NCI-H2107 (cell line): ENCODE measurements around the gene SLC26A8.
"Not testable (repeated sequence)": the region's sequence is repeated elsewhere in the genome, so short reads cannot be mapped to it uniquely, and the experiment has no call there.

Source experiments
- DNase-seq: peaks from one replicate; lab custom pipeline; 2025; lab: John Stamatoyannopoulos, UW

The SLC26A8 gene

GRCh38 chr6:36050305-36050704 is 25.9 kb upstream of the SLC26A8 start:
- no peak for DNase-seq

DNA sequence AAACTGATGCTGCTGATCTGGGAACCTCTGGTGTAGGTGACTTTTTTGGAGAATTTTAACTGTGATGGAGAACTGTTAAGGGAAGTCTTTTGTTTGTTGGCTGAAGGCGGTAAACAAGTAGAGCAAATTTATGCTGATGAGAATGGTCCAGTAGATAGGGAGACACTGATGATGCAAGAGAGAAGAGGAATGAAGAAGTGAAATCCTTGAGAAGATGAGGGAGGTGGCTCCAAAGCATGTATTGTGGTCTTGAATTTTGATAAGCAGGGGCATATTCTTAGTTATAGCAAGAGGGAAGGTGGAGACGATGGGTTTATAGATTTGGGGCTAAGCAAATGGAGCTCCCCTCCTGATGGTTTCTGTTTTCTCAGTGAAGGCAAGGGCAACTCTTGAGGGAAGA is 25.1 kb upstream of the SLC26A8 start:
- no peak for DNase-seq

DNA sequence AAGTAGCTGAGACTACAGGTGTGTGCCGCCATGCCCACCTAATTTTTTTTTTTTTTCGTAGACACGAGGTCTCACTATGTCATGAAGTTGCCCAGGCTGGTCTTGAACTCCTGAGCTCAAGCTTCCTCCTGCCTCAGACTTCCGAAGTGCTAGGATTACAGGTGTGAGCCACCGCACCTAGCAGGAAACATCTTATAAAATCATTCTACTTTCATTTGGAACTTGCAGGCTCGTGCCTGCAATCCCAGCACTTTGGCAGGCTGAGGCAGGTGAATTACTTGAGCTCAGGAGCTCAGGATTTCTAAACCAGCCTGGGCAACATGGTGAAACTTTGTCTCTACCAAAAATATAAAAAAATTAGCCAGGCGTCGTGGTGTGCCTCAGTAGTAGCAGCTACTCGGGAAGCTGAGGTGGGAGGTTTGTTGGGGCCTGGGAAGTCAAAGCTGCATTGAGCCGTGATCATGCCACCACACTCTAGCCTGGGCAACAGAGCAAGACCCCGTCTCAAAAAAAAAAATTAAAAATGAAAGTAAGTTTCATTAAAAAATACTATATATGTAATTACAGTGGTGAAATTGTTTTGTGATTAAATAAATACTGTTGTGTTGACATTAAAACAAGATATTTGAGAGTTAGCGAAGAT is 18.3 kb upstream of the SLC26A8 start:
- DNase-seq: no peak

DNA sequence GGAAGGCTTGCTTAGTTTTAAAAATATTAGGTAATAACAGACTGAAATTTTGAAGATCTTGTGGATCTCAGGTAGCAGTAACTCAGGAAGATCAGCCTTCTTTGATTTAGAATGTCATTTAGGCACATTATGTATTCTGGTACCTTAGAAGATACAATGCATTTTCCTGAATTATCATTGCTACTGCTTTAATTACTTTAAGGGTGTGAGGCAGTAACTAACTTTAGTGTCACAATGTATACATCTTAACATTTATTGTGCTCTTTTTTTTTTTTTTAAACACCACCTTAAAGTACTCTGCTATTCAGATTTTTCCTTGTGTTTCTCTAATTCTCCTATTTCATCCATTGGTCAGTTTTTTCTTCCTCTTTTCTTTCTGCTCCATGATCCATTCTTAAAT is 16.5 kb upstream of the SLC26A8 start:
- no peak for DNase-seq

- DNase-seq: no peak
Observed at GRCh38 chr6:36039112-36039511, 14.7 kb upstream of the SLC26A8 start.

DNA sequence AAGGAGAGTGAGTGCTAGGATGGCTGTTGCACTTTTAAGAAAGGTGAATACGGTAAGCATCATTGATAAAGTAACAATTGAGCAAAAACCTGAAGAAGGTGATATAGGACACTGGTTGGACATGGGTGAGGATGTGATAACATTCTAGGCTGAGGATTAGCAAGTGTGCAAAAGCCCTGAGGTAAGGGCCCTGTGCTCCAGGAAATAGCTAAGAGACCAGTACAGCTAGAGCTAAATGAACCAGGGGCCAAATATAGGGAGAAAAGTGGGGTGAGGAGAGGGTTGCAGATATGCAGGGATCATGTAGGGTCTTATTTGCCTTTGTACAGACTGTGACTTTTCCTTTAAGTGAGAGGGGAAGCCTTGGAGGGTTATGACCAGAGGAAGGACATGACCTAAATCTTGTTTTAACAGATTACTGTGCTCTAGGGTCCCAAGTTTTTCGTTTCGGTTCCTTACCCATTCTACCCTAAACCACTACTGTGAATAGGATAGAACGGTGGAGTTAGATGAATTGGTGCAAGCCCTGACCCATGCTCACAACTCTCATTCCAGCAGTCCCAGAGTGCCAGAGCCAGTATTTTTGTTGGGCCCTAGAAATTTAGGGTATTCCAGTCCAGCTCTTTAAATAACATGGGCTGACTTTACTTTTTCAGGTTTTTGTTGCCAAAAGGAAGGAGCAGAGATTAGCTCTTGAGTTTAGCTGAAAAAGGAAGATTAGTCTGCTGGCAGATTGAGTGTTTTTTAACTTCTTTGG is 13.9 kb upstream of the SLC26A8 start:
- DNase-seq: no peak

DNA sequence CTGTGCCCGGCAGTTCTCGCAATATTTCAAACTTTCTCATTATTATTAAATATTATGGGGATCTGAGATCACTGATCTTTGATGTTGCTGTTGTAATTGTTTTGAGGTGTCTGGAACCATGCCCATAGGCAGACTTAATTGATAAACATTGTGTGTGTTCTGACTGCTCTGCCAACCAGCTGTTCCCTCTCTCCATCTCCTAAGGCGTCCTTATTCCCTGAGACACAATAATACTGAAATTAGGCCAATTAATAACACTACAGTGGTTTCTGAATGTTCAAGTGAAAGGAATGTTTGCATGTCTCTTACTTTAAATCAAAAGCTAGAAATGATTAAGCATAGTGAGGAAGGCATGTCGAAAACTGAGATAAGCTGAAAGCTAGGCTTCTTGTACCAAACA is 10.8 kb upstream of the SLC26A8 start:
- no peak for DNase-seq

DNA sequence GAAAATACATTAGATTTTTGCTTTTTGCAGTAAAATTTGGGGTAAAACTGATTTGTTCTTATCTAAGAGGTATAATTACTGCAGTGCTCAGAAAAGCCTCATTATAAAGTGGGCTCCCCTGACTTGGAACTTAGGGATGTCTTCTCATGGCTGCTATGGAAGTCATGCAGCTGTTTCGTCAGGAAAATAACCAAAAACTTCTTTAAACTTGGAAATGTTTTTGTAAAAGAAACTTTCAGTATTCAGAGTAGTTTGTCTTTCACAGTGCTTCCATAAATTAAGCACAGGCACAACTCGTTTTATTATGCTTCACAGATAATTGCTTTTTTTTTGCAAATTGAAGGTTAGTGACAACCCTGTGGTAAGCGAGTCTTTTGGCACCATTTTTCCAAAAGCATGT is 10.0 kb upstream of the SLC26A8 start:
- DNase-seq: no peak

DNA sequence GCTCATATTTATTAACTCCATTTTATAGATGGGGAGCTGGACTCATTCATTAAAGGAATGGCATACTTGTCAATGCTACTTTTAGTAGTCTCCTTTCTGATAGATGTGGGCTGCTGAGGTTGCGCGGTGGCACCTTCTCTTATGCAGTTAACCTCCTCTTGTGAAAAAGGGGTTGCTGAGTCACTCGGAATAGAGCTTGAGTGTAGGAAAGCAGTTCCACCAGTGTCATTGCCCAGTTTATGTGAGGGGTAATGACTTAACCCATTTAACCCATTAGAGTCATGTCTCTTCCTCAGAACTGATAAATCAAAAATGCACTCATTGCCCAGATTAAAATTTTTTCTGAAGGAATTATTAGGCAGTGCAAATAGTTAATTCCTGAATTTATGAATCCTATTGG is 9.5 kb upstream of the SLC26A8 start:
- no peak for DNase-seq

DNA sequence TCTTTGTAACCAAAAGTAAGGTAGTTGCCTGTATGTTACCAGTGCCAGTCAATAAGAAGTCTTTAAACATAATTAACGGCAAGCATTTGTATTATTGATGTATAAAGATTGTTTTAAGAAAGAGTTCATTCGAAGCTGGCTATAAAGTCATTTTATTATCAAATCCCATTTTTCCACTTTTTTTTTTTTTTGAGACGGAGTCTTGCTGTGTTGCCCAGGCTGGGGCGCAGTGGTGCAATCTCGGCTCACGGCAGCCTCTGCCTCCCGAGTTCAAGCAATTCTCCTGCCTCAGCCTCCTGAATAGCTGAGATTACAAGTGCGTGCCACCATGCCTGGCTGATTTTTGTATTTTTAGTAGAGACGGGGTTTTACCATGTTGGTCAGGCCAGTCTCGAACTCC is 8.7 kb upstream of the SLC26A8 start:
- not testable (repeated sequence) for DNase-seq

DNA sequence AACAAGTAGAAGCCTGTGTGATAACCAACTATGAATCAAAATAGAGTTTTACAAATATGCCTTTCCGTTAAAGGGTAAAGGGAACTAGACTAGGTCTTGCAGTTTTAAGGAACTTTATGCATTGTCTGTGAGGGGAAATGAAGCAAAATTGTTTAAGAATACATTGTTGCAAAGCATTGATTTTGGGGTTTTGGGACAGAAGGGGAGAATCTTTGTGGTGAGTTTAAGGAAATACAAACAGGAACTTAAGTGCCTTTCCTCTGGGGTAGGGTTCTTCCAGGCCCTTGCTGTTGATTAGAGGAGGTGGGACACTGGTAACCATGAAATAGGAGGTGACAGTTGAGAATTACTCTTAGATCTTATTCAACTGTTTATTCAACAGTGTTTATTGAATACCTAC is 7.8 kb upstream of the SLC26A8 start:
- no peak for DNase-seq

DNA sequence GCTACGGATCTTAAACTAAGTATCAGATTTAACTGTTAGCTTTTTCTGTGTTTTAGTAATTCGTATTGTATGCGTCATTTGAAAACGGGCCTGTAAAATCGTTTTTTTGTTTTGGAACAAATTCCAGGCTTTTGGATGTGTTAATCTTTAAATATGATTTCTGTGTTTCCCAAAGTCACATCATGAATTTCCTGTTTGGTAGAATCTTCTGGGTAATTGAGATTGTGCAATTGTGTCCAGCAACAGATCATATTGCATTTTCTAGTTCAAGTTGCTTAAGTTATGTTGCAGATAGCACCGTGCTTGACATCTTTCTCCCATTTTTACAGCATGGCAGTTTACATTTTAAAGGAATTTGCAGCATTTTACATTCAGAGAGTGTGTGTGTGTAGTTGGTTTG is 5.0 kb upstream of the SLC26A8 start:
- no peak for DNase-seq

GRCh38 chr6:36028877-36029324 is 4.5 kb upstream of the SLC26A8 start:
- no peak for DNase-seq

DNA sequence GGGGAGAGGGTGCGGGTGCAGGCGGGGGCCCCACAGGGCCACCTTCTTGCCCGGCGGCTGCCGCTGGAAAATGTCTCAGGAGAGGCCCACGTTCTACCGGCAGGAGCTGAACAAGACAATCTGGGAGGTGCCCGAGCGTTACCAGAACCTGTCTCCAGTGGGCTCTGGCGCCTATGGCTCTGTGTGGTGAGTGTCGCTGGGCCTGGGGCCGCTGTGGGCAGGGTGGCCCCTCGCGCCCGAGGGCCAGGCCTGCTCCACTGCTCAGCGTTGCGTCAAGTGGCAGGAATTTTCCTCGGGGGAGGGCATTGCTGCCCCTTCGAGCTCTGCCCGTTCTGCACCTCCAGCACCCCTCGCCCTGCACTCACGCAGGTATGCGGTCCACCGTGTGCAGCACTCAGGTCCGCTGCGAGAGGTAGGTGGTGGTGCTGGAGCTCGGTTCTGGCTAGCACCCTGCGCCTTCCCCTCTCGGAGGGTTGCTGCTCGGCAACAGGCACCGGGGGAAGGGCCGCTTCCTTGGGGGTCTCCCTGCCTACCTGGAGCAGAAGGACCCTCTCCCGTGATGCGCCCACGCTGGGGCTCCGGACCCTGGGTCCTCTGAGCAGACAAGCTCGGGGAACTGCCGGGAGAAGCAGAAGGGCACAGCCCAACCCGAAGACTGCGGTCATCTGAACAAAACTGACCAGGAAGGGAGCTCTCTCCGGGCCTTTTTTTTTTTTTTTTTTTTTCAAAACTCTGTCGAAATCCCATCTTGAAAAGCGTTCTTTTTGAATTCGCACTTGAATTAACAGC is 3.8 kb upstream of the SLC26A8 start:
- no peak for DNase-seq

DNA sequence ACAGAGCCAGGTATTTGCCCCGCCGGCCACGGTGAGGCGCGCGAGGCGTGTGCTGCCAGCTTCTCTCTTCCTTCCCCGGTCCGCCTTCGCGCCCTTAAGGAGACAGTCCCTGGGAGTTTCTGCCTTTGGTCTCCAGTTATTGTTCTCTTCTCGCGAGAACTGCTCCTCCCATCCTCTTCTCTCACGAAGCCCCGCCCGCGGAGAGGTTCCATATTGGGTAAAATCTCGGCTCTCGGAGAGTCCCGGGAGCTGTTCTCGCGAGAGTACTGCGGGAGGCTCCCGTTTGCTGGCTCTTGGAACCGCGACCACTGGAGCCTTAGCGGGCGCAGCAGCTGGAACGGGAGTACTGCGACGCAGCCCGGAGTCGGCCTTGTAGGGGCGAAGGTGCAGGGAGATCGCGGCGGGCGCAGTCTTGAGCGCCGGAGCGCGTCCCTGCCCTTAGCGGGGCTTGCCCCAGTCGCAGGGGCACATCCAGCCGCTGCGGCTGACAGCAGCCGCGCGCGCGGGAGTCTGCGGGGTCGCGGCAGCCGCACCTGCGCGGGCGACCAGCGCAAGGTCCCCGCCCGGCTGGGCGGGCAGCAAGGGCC is 3.2 kb upstream of the SLC26A8 start, which contains the start of gene MAPK14:
Gene MAPK14, plus strand, starts transcription at position 308 of the 587 bp plus-strand sequence. CDS start 350 bp downstream, outside the sequence.
- peak; percentile 96 for DNase-seq

- no peak for DNase-seq
Observed at GRCh38 chr6:36025932-36026327, 1.5 kb upstream of the SLC26A8 start.

DNA sequence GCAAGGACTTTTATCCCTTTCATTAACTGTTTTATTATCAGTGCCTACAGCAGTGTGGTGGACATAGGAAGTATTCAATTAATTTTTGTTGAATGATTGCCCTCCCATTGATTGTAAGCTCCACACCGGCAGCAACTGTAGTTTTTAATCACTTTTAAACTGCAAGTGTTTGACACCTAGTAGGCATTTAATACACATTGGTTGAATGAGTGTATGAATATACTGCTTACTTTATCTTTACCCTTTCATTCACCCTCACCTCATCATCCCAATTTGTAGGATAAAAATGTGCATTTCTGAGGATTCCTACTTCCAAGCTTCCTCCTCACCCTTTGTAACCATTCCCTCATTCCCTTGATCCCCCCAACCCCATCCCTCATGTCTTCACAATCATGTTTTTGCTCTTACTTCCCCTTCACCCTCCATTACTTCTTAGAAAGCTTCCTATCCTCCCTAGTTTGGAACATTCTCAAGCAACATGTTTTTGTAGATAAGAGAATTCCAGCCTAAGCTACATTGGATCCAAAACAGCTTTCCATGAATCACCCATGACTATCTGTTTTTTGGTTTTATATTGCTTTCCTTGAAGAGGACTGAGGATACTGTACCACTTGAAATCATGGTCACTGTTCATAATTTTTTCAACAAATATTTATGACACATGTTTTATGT is 955 bp upstream of the SLC26A8 start:
- no peak for DNase-seq

GRCh38 chr6:36020154-36020553 is 4.3 kb downstream of the SLC26A8 start:
- no peak for DNase-seq

GRCh38 chr6:36019167-36019566 is 5.3 kb downstream of the SLC26A8 start:
- no peak for DNase-seq

- DNase-seq: no peak
Observed at GRCh38 chr6:36018339-36018738, 6.1 kb downstream of the SLC26A8 start.

DNA sequence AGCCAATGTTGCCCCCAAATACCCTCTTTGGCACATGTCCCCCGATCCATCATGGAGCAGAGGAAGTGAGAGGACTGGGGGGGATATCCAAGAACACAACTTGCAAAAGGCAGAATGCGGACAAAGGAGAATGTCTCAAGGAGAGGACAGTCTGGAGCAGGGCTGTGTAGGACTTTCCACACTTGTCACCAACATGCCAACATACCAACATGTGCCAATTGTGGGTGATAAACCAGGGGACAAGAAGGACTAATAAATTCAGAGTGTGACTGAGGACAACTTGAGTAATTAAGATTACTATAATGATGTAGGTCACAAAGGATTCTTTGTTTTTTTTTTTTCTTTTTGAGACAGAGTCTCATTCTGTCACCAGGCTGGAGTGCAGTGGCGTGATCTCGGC is 8.8 kb downstream of the SLC26A8 start:
- DNase-seq: no peak

DNA sequence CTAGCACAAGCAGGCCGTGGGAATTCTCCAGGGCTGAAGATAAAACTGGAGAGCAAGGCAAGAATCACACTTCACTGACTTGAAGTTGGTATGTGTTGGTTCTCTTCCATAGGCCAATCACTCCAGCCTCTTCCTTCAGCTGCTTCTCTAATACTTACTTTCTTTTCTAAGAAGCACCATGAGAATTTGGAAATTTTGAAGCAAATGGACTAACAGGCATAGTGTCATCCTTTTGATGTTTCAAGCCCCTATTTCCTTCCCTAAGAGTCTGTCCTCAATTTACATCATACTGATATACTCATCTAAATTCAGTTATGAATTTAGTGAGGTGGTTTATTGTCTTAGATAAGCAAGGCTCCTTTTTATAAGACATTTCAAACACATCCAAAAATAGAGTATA is 24.0 kb downstream of the SLC26A8 start:
- no peak for DNase-seq
